ENCODE results near the gene TNXB. TPM values are rescaled to one million over a fixed set of nuclear protein-coding genes. Genes with fewer than 3 reads are reported as not detected.

TNXB gene
- total RNA-seq, 1 donor from 2014 or later, result 0.23 TPM

Other genes starting within 250 kb of the TNXB start
- 65.2 and 68.6 TPM in 2 replicates for gene NEU1, start 246.5 kb downstream of the TNXB start, total RNA-seq
- gene SLC44A4, start 230.3 kb downstream of the TNXB start, total RNA-seq, result 12.4 and 24.0 TPM in 2 replicates
- 44.0 and 54.6 TPM in 2 replicates for gene EHMT2, start 211.6 kb downstream of the TNXB start, total RNA-seq
- gene ZBTB12, start 207.3 kb downstream of the TNXB start, total RNA-seq, result 1.5 TPM in 2 replicates
- not detected in 2 replicates for gene C2, start 181.6 kb downstream of the TNXB start, total RNA-seq
- gene CFB, start 163.2 kb downstream of the TNXB start, total RNA-seq, result 0.81 and 2.2 TPM in 2 replicates
- 113 and 132 TPM in 2 replicates for gene NELFE, start 150.4 kb downstream of the TNXB start, total RNA-seq
- gene SKIC2, start 150.2 kb downstream of the TNXB start, total RNA-seq, result 42.0 and 51.9 TPM in 2 replicates
- 20.0 and 20.9 TPM in 2 replicates for gene DXO, start 137.2 kb downstream of the TNXB start, total RNA-seq
- gene C4A, start 127.3 kb downstream of the TNXB start, total RNA-seq, result 1.0 and 1.6 TPM in 2 replicates
- gene C4B, start 94.5 kb downstream of the TNXB start, total RNA-seq, result 1.1 and 1.2 TPM in 2 replicates
- gene CYP21A2, start 70.9 kb downstream of the TNXB start, total RNA-seq, result not detected in 2 replicates
- gene ATF6B, start 18.9 kb upstream of the TNXB start, total RNA-seq, result 21.3 and 23.2 TPM in 2 replicates
- 2.5 and 7.2 TPM in 2 replicates for gene FKBPL, start 20.9 kb upstream of the TNXB start, total RNA-seq
- gene PRRT1, start 42.6 kb upstream of the TNXB start, total RNA-seq, result not detected in 2 replicates
- gene PPT2, start 44.8 kb upstream of the TNXB start, total RNA-seq, result 23.2 and 39.4 TPM in 2 replicates
- 3.1 and 6.5 TPM in 2 replicates for gene EGFL8, start 55.3 kb upstream of the TNXB start, total RNA-seq
- 57.1 and 72.2 TPM in 2 replicates for gene AGPAT1, start 66.7 kb upstream of the TNXB start, total RNA-seq
- gene RNF5, start 69.1 kb upstream of the TNXB start, total RNA-seq, result 66.6 and 79.9 TPM in 2 replicates
- 0.80 and 1.4 TPM in 2 replicates for gene AGER, start 74.9 kb upstream of the TNXB start, total RNA-seq
- gene PBX2, start 80.9 kb upstream of the TNXB start, total RNA-seq, result 38.3 and 44.5 TPM in 2 replicates
- 15.7 and 17.8 TPM in 2 replicates for gene GPSM3, start 83.3 kb upstream of the TNXB start, total RNA-seq
- 2.0 and 3.3 TPM in 2 replicates for gene NOTCH4, start 114.7 kb upstream of the TNXB start, total RNA-seq

Data from epithelial cell of proximal tubule (primary cell).